CD8-positive, alpha-beta memory T cell (primary cell): ENCODE data around the gene NOL11. TPM values are rescaled to one million over a fixed set of nuclear protein-coding genes. Genes with fewer than 3 reads are reported as not detected.
"Not testable (repeated sequence)": the region's sequence is repeated elsewhere in the genome, so short reads cannot be mapped to it uniquely, and the experiment has no call there.

Experiments used
- CTCF ChIA-PET: fragments of 350-600 bp; sonication (Branson Sonifier 250); formaldehyde crosslinking; loops from one replicate; lab custom pipeline; 2021; ENCODE audit warnings: antibody characterized with exemption; lab: Charles Lee
- POLR2A ChIA-PET: fragments of 350-600 bp; sonication (Branson Sonifier 250); formaldehyde crosslinking; loops from one replicate; lab custom pipeline; 2021; ENCODE audit warnings: antibody characterized with exemption; lab: Charles Lee
- DNase-seq, 5 donors: peaks; one replicate each; pipeline versions ENCODE4 v3.0.0 to v3.0.0-alpha.2; 2020 to 2022; ENCODE audit warnings: mixed read lengths in 1 of 5
- H3K27ac ChIP-seq: one replicate; pipeline ENCODE4 v1.7.0; 2013; ENCODE audit warnings: low read depth, mild to moderate bottlenecking, low read length, moderate library complexity
- H3K27me3 ChIP-seq: 2 replicates; pipeline ENCODE4 v1.7.0; 2013; ENCODE audit warnings: low read length, mild to moderate bottlenecking; ENCODE audit not compliant: insufficient read depth, poor library complexity, severe bottlenecking
- H3K36me3 ChIP-seq: 2 replicates; pipeline ENCODE4 v1.7.0; 2013; ENCODE audit warnings: mild to moderate bottlenecking, low read length, moderate library complexity; ENCODE audit not compliant: insufficient read depth
- H3K4me1 ChIP-seq: 2 replicates; pipeline ENCODE4 v1.7.0; 2013; ENCODE audit warnings: mild to moderate bottlenecking, low read length, moderate library complexity; ENCODE audit not compliant: insufficient read depth
- H3K4me3 ChIP-seq: 2 replicates; pipeline ENCODE4 v1.7.0; 2013; ENCODE audit warnings: mild to moderate bottlenecking, low read length
- H3K9me3 ChIP-seq: 2 replicates; pipeline ENCODE4 v1.7.0; 2013; ENCODE audit warnings: mild to moderate bottlenecking, low read length
- H3K27ac Mint-ChIP-seq, 8 donors: one replicate each; pipeline ENCODE4 v1.8.0; 2020 to 2021; ENCODE audit warnings: mixed read lengths in 8 of 8, mild to moderate bottlenecking in 6 of 8, inconsistent platforms in 3 of 8, moderate library complexity in 3 of 8
- H3K27me3 Mint-ChIP-seq, 2 donors: one replicate each; pipeline ENCODE4 v1.8.0; 2020 to 2021; ENCODE audit warnings: mixed read lengths in 2 of 2, mild to moderate bottlenecking in 1 of 2, moderate library complexity in 1 of 2
- H3K36me3 Mint-ChIP-seq, 3 donors: one replicate each; pipeline ENCODE4 v1.8.0; 2020 to 2021; ENCODE audit warnings: mixed read lengths in 3 of 3, inconsistent platforms in 1 of 3, mild to moderate bottlenecking in 1 of 3
- H3K4me1 Mint-ChIP-seq, 3 donors: one replicate each; pipeline ENCODE4 v1.8.0; 2020 to 2021; ENCODE audit warnings: mixed read lengths in 3 of 3, inconsistent platforms in 1 of 3, mild to moderate bottlenecking in 1 of 3
- H3K4me3 Mint-ChIP-seq, 7 donors: one replicate each; pipeline ENCODE4 v1.8.0; 2020 to 2021; ENCODE audit warnings: mixed read lengths in 7 of 7, mild to moderate bottlenecking in 6 of 7, moderate library complexity in 4 of 7, inconsistent platforms in 2 of 7
- H3K9me3 Mint-ChIP-seq, 5 donors: one replicate each; pipeline ENCODE4 v1.8.0; 2020 to 2022; ENCODE audit warnings: mixed read lengths in 5 of 5, mild to moderate bottlenecking in 3 of 5, moderate library complexity in 2 of 5, inconsistent platforms in 1 of 5
- polyA plus RNA-seq: library from polyadenylated mRNA; unstranded; fragments of 300-500 nt; fragmentation: Illumina TruSeq; gene quantifications from one replicate; pipeline ENCODE4 v1.2.3, GENCODE V29; 2021
- total RNA-seq, 2 experiments: library from RNA; stranded (reverse); gene quantifications; one replicate each; pipeline ENCODE4 v1.2.3, GENCODE V29; 2021

Gene NOL11
- total and polyA plus RNA-seq, 3 experiments from 2014 or later: 27.2 to 111 (median 106) TPM

- H3K4me1 ChIP-seq: no peaks in the 10 kb centered on the region
- no peak overlapping the region for H3K27ac ChIP-seq
- ChIA-PET CTCF (no interaction called here), POLR2A (no interaction called here)
- Mint-ChIP-seq H3K36me3 (peaks cover 0 to 82% (median 11%) of the 10 kb centered on the region in 3 donors), H3K9me3 (no peaks in the 10 kb centered on the region), H3K27me3 (no peaks in the 10 kb centered on the region), H3K4me1 (no peaks in the 10 kb centered on the region), H3K27ac (peak overlapping the region in 1 of 8 donors; percentile 28), H3K4me3 (no peak overlapping the region)
- no peaks in the 10 kb centered on the region for H3K27me3 ChIP-seq
- H3K36me3 ChIP-seq: peaks cover 50% of the 10 kb centered on the region
- H3K4me3 ChIP-seq: no peak overlapping the region
- no peaks in the 10 kb centered on the region for H3K9me3 ChIP-seq
- no peak for DNase-seq
Measured at GRCh38 chr17:67746704-67747571, 29.2 kb downstream of the NOL11 start.

DNA sequence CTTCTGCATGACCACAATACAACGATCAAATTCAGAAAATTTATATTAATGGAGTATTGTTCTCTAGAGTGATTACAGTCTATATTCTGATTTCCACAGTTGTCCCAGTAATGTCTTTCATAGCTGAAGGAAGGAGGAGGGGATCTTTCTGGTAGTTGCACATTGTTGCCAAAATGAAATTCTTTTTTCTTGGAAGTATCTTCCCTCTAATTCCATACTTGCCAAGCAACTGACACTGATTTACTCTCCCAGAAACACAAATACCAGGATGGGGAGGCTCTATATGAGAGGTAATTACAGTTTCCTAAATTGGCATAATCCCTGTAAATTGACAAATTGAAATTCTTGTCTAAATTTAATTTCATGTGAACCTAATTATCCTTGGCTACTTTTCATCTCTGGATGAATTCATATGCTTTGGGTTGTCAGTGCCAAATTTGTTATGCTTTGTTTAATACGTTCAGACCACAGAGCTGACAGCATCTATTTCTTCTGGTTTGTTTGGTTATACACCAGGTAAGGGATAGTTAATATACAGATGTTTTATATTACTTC, 30.0 kb downstream of the NOL11 start:
- Mint-ChIP-seq H3K27me3 (no peaks in the 10 kb centered on the region), H3K27ac (peak overlapping the region in 2 of 8 donors; percentile 20 to 29), H3K36me3 (peaks cover 0 to 76% (median 9%) of the 10 kb centered on the region in 3 donors), H3K9me3 (no peaks in the 10 kb centered on the region), H3K4me1 (no peaks in the 10 kb centered on the region), H3K4me3 (no peak overlapping the region)
- peaks cover 45% of the 10 kb centered on the region for H3K36me3 ChIP-seq
- H3K4me3 ChIP-seq: no peak overlapping the region
- POLR2A ChIA-PET: interaction anchor here (0.6 kb wide), 1 partner anchor 979 kb away, joined by 7 read pairs; no protein-coding TSS in a partner anchor
- no peaks in the 10 kb centered on the region for H3K27me3 ChIP-seq
- H3K27ac ChIP-seq: no peak overlapping the region
- no peaks in the 10 kb centered on the region for H3K4me1 ChIP-seq
- DNase-seq: no peak
- CTCF ChIA-PET: interaction anchor here (0.5 kb wide), 1 partner anchor 49 kb away, joined by 3 read pairs; no protein-coding TSS in a partner anchor
- no peaks in the 10 kb centered on the region for H3K9me3 ChIP-seq

GRCh38 chr17:67750067-67750466, 32.3 kb downstream of the NOL11 start:
- no peaks in the 10 kb centered on the region for H3K4me1 Mint-ChIP-seq
- no peak for DNase-seq
- H3K27me3 Mint-ChIP-seq: no peaks in the 10 kb centered on the region
- no peaks in the 10 kb centered on the region for H3K27me3 ChIP-seq
- POLR2A ChIA-PET: no interaction called here
- peak overlapping the region in 2 of 8 donors; percentile 24 to 35 for H3K27ac Mint-ChIP-seq
- H3K9me3 Mint-ChIP-seq: no peaks in the 10 kb centered on the region
- H3K27ac ChIP-seq: no peak overlapping the region
- CTCF ChIA-PET: no interaction called here
- no peaks in the 10 kb centered on the region for H3K9me3 ChIP-seq
- peaks cover 4 to 59% (median 4%) of the 10 kb centered on the region in 3 donors for H3K36me3 Mint-ChIP-seq
- H3K36me3 ChIP-seq: peaks cover 33% of the 10 kb centered on the region
- H3K4me3 ChIP-seq: no peak overlapping the region
- H3K4me1 ChIP-seq: no peaks in the 10 kb centered on the region
- no peak overlapping the region for H3K4me3 Mint-ChIP-seq

DNA sequence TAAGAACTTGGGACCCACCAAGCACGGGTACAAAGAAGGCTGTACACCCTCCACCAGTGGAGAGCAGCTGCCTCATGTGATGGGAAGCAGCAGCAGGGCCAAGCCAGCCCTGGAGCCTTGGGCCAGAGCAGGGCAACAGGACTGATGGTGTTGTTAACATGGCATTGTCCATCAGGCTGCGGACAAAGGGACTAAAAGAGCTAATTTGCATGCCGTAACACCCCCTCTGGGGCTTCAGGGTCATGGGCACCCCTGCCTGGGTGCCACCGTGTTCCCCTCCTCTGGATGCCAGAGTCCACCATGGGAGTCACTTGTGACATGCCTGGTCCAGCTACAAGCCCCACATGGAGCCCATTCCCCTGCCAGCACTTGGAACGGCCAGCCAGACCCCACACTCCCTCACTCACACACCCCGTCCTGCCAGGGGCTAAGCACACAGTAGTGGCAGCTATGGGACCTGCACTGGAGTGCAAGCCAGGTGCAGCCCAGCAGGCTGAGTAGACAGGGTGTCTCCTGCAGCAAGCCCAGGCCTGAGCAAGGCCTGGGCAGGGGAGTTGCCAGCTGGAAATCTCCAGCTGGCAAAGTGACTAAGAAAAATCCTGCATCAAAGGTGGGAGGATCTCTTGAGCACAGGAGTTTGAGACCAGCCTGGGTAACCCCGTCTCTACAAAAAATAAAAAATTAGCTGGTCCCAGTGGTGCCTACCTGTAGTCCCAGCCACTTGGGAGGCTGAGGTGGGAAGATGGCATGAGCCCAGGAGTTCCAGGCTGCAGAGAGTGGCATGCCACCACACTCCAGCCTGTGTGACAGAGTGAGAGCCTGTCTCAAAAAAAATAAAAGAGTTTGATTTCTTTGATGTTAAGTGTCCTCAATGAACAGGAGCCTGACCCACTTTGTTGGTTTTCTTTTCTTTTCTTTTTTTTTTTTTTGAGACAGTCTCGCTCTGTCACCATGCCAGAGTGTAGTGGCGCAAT, 33.7 kb downstream of the NOL11 start:
- H3K27ac Mint-ChIP-seq: peak overlapping the region in 1 of 8 donors; percentile 32
- Histone ChIP-seq H3K4me1 (no peaks in the 10 kb centered on the region), H3K36me3 (peaks cover 26% of the 10 kb centered on the region), H3K27me3 (no peaks in the 10 kb centered on the region), H3K9me3 (no peaks in the 10 kb centered on the region), H3K4me3 (no peak overlapping the region), H3K27ac (no peak overlapping the region)
- peaks cover 0 to 8% (median 3%) of the 10 kb centered on the region in 3 donors for H3K4me1 Mint-ChIP-seq
- POLR2A ChIA-PET: no interaction called here
- H3K27me3 Mint-ChIP-seq: no peaks in the 10 kb centered on the region
- DNase-seq: no peak
- CTCF ChIA-PET: no interaction called here
- H3K36me3 Mint-ChIP-seq: peaks cover 4 to 51% (median 4%) of the 10 kb centered on the region in 3 donors
- no peaks in the 10 kb centered on the region for H3K9me3 Mint-ChIP-seq
- no peak overlapping the region for H3K4me3 Mint-ChIP-seq

DNA sequence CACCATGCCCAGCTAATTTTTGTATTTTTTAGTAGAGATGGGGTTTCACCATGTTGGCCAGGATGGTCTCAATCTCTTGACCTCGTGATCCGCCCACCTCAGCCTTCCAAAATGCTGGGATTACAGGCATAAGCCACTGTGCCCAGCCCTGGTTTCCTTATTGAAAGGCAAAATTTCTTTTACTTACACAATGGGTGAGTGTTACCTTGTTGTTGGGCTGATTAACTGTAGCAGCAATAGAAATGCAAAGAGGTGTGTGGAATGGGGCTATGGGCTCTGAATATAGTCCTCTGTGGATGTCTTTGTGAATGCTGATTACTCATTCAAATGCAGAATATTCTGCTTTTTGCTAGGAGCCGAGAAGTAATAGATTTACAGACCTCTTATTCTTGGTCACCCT, 34.4 kb downstream of the NOL11 start:
- H3K9me3 ChIP-seq, H3K27me3 Mint-ChIP-seq, H3K4me1 Mint-ChIP-seq, H3K4me3 Mint-ChIP-seq, H3K9me3 Mint-ChIP-seq, H3K27ac Mint-ChIP-seq, H3K4me3 ChIP-seq, CTCF ChIA-PET, H3K4me1 ChIP-seq, DNase-seq, H3K27me3 ChIP-seq, H3K27ac ChIP-seq: not testable (repeated sequence)
- POLR2A ChIA-PET: interaction anchor here (0.7 kb wide), 1 partner anchor 116 kb away, joined by 3 read pairs; no protein-coding TSS in a partner anchor
- H3K36me3 Mint-ChIP-seq: peaks cover 4 to 46% (median 4%) of the 10 kb centered on the region in 3 donors
- peaks cover 22% of the 10 kb centered on the region for H3K36me3 ChIP-seq

GRCh38 chr17:67753026-67753425, 35.3 kb downstream of the NOL11 start:
- DNase-seq: no peak
- H3K4me3 ChIP-seq: no peak overlapping the region
- peaks cover 4 to 37% (median 4%) of the 10 kb centered on the region in 3 donors for H3K36me3 Mint-ChIP-seq
- CTCF ChIA-PET: no interaction called here
- no peaks in the 10 kb centered on the region for H3K27me3 Mint-ChIP-seq
- no peaks in the 10 kb centered on the region for H3K9me3 Mint-ChIP-seq
- H3K4me1 ChIP-seq: no peaks in the 10 kb centered on the region
- POLR2A ChIA-PET: no interaction called here
- no peak overlapping the region for H3K4me3 Mint-ChIP-seq
- H3K9me3 ChIP-seq: no peaks in the 10 kb centered on the region
- H3K27me3 ChIP-seq: no peaks in the 10 kb centered on the region
- no peak overlapping the region for H3K27ac ChIP-seq
- peaks cover 13% of the 10 kb centered on the region for H3K36me3 ChIP-seq
- peaks cover 0 to 9% (median 3%) of the 10 kb centered on the region in 3 donors for H3K4me1 Mint-ChIP-seq
- H3K27ac Mint-ChIP-seq: peak overlapping the region in 2 of 8 donors; percentile 48 to 55

DNA sequence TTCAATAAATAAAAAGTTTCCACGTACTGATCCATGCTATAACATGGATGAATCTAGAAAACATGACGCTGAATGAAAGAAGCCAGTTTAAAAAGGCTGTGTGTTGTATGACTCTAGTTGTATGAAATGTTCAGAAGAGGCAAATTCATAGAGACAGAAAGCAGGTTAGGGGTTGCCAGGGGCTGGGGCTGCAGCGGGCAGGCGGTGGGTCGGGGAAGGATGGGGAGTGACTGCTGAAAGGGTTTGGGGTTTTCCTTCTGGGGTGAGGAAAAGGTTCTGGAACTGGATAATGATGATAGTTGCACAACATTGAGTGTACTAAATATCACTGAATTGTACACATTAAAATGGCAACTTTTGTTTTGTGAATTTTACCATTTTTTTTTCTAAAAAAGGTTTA, 36.3 kb downstream of the NOL11 start:
- Histone ChIP-seq H3K36me3 (peaks cover 7% of the 10 kb centered on the region), H3K9me3 (no peaks in the 10 kb centered on the region), H3K27me3 (no peaks in the 10 kb centered on the region), H3K4me3 (no peak overlapping the region), H3K4me1 (no peaks in the 10 kb centered on the region), H3K27ac (no peak overlapping the region)
- no peaks in the 10 kb centered on the region for H3K27me3 Mint-ChIP-seq
- H3K4me1 Mint-ChIP-seq: peaks cover 0 to 9% (median 3%) of the 10 kb centered on the region in 3 donors
- H3K9me3 Mint-ChIP-seq: no peaks in the 10 kb centered on the region
- peaks cover 4 to 27% (median 4%) of the 10 kb centered on the region in 3 donors for H3K36me3 Mint-ChIP-seq
- H3K27ac Mint-ChIP-seq: peak overlapping the region in 1 of 8 donors; percentile 54
- ChIA-PET POLR2A (interaction anchor here (0.7 kb wide), 1 partner anchor 415 kb away, joined by 3 read pairs; no protein-coding TSS in a partner anchor), CTCF (no interaction called here)
- no peak overlapping the region for H3K4me3 Mint-ChIP-seq
- no peak for DNase-seq
